ENCODE measurements around the gene ZNF784.
A peak's percentile ranks its signal among the peaks of the same experiment; 100 is the strongest.

The ZNF784 gene

DNA sequence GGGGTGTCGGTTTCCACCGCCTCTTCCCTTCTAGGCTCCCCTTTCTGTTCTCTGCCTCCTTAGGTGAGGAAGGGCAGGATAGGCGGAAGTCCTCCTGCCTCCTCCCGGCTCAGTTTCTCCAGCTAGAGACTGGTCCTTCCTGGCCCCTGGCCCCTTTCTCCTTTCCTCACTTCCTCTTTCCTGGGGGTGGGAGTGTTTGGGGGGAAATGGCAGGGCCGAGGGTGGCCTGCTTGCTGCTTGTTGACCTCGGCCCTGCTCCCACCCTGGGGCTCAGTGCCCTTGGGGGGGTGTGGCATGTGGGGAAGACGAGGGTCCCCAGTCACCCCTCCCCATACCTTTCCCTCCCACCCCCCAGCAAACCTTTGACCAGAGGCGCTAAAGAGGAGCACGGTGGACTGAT lies 35.5 kb upstream of the ZNF784 start:
- no peak overlapping the region for H3K4me3 ChIP-seq (ENCODE audit: low read depth, low read length)
- CTCF ChIA-PET, result interaction anchor here (0.8 to 5.0 kb wide), 3 partner anchors 9 to 13 kb away, joined by 3 to 32 read pairs (median 4); no protein-coding TSS in a partner anchor
- TF ChIP-seq, protein P1, sequence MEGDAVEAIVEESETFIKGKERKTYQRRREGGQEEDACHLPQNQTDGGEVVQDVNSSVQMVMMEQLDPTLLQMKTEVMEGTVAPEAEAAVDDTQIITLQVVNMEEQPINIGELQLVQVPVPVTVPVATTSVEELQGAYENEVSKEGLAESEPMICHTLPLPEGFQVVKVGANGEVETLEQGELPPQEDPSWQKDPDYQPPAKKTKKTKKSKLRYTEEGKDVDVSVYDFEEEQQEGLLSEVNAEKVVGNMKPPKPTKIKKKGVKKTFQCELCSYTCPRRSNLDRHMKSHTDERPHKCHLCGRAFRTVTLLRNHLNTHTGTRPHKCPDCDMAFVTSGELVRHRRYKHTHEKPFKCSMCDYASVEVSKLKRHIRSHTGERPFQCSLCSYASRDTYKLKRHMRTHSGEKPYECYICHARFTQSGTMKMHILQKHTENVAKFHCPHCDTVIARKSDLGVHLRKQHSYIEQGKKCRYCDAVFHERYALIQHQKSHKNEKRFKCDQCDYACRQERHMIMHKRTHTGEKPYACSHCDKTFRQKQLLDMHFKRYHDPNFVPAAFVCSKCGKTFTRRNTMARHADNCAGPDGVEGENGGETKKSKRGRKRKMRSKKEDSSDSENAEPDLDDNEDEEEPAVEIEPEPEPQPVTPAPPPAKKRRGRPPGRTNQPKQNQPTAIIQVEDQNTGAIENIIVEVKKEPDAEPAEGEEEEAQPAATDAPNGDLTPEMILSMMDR (IDR thresholded peaks at IDR 0.05; ENCODE audit: insufficient read depth, low read length, missing control alignments), result no peak
- POLR2A ChIA-PET, result interaction anchor here (1.0 kb wide), 1 partner anchor 12 kb away, joined by 3 read pairs; no protein-coding TSS in a partner anchor
- no peak for DNase-seq (ENCODE audit: low read depth, low spot score)

DNA sequence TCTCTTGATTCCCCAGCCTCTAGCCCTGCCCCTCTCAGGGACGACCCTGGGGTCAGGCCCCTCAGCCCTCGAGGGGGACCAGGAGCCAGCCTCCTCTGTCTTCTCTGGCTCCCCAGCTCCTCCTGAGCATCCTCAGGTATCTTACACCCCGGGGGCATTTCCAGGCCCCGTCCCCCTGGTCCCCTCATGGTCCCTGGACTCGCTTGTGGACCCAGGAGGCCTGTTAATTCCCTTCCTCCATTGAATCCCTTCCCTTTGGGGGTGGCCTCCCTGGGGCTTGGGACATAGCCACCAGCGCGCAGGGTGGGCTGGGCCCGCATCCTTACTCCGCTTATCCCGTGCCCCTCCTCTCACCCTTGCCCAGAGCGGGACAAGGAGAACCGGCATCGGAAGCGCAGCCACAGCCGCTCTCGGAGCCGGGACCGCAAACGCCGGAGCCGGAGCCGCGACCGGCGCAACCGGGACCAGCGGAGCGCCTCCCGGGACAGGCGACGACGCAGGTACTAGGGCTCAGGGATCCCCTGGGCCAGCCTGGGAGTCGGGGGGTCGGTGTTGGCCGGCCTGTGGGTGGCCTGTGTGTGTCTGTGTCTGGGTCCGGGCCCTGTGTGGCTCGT lies 34.6 kb upstream of the ZNF784 start:
- POLR2A ChIA-PET, result no interaction called here
- TF ChIP-seq, protein P1 (IDR thresholded peaks at IDR 0.05; ENCODE audit: insufficient read depth, low read length, missing control alignments), result no peak
- H3K4me3 ChIP-seq (ENCODE audit: low read depth, low read length), result no peak overlapping the region
- no peak for DNase-seq (ENCODE audit: low read depth, low spot score)
- CTCF ChIA-PET, result interaction anchor here (0.8 to 5.0 kb wide), 3 partner anchors 10 to 14 kb away, joined by 3 to 32 read pairs (median 4); no protein-coding TSS in a partner anchor

DNA sequence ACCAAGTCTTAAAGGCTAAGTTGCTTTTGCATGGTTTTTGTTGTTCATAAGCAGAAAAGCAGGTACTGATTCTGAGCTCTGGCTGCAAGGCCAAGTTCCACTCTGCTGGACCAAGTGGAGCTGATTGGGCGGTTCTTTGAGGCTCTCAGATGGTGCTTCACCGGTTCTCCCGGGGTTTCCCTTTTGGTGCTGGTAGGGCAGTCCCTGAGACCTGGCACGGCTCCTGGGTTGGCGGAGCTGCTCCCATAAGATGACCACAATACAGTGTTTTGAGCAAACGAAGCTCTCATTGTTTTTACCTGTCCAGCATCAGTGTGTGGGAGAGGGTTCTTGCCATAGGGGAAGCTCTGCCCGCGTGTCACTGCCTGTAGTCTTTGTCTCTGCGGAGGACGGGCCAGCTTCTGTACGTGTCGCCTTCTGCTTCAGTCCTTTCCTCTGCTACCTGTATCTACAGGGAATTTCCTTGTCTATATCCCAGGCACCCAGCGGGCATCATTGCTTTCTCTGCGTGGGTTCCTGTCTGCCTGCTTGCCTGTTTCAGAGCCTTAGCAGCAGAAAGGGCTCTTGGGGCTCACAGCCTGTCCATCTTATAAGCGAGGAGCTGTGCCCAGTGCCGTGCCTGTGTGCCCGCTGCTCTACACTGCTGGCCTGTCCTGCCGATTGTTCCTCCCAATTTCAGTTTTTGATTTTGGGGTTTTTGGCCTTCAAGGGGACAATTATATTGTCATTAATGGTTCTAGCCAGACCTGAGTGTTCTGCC lies 32.8 kb upstream of the ZNF784 start:
- H3K4me3 ChIP-seq (ENCODE audit: low read depth, low read length), result peak overlapping the region; percentile 91
- CTCF ChIA-PET, result interaction anchor here (1.5 to 5.0 kb wide), 3 partner anchors 10 to 25 kb away, joined by 4 to 32 read pairs (median 8); no protein-coding TSS in a partner anchor
- TF ChIP-seq, protein P1 (IDR thresholded peaks at IDR 0.05; ENCODE audit: insufficient read depth, low read length, missing control alignments), result no peak
- DNase-seq (ENCODE audit: low read depth, low spot score), result no peak
- POLR2A ChIA-PET, result no interaction called here

DNA sequence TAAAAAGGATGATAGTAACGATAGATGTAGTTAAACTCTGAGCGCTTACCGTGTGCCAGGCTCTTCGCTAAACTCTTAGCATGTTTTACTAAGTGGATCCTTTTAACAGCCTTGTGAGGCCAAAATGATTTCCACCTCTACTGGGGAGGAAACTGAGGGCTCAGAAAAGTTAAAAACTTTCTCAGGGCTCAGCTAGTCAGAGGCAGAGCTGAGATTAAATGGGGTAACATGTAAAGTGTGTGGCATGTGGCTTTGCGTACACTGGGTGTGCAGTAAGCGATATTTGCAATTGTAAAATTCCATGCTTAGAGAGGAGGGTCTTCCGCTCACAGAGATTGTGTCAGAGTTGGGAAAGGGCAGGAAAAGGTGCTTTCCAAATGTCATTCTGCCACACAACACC lies 32.2 kb upstream of the ZNF784 start:
- H3K4me3 ChIP-seq (ENCODE audit: low read depth, low read length), result peak overlapping the region; percentile 91
- POLR2A ChIA-PET, result interaction anchor here (1.0 kb wide), 1 partner anchor 15 kb away, joined by 3 read pairs; no protein-coding TSS in a partner anchor
- DNase-seq (ENCODE audit: low read depth, low spot score), result no peak
- TF ChIP-seq, protein P1 (IDR thresholded peaks at IDR 0.05; ENCODE audit: insufficient read depth, low read length, missing control alignments), result no peak
- CTCF ChIA-PET, result interaction anchor here (1.5 to 5.0 kb wide), 3 partner anchors 10 to 24 kb away, joined by 4 to 32 read pairs (median 8); no protein-coding TSS in a partner anchor

DNA sequence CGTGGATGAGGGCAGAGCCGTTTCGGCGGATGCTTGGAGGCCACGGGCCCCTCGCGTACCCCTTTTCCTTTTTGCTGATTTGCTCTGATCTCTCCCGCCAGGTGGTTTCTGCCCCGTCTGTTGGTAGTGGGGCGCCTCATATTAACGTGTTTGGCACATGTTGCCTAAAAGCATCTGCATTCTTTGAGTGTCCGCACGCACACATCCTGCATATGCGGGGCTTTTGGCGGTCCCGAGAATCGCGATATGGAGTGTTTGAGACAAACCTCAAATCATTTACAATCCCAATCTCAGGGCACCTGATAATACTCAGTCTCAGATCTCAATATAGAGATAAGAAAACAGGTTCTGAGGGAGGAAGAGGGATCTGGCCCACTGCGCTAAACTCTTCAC lies 31.3 kb upstream of the ZNF784 start:
- no peak for DNase-seq (ENCODE audit: low read depth, low spot score)
- ChIA-PET POLR2A (interaction anchor here (1.0 kb wide), 1 partner anchor 16 kb away, joined by 3 read pairs; no protein-coding TSS in a partner anchor), CTCF (interaction anchor here (5.0 kb wide), 1 partner anchor 16 kb away, joined by 32 read pairs; no protein-coding TSS in a partner anchor)
- H3K4me3 ChIP-seq (ENCODE audit: low read depth, low read length), result peak overlapping the region; percentile 91
- TF ChIP-seq, protein P1 (IDR thresholded peaks at IDR 0.05; ENCODE audit: insufficient read depth, low read length, missing control alignments), result no peak
